Transverse colon (tissue), 4 donors: Measurements from ENCODE around the gene PFDN2. TPM values are rescaled to one million over a fixed set of nuclear protein-coding genes. Genes with fewer than 3 reads are reported as not detected.
A peak's percentile ranks its signal among the peaks of the same experiment; 100 is the strongest.

Experiments
- DNase-seq: peaks from one replicate; pipeline ENCODE4 v3.0.0-alpha.2; 2019
- H3K27ac ChIP-seq, 4 donors: fragments of 200-600 bp; sonication (generic); 2 replicates each; pipeline ENCODE4 v1.5.1; 2016 to 2018; ENCODE audit warnings: inconsistent platforms in 4 of 4
- H3K27me3 ChIP-seq: fragments of 200-600 bp; sonication (generic); 2 replicates; pipeline ENCODE4 v1.5.1; 2017; ENCODE audit warnings: inconsistent platforms
- H3K36me3 ChIP-seq, 4 donors: fragments of 200-600 bp; sonication (generic); 2 replicates each; pipeline ENCODE4 v1.5.1; 2017 to 2019; ENCODE audit warnings: inconsistent platforms in 4 of 4
- H3K4me1 ChIP-seq, 4 donors: fragments of 200-600 bp; sonication (generic); 2 replicates each; pipeline ENCODE4 v1.5.1; 2017 to 2020; ENCODE audit warnings: inconsistent platforms in 4 of 4
- H3K4me3 ChIP-seq, 4 donors: fragments of 200-600 bp; sonication (generic); 1 replicate in 1 of 4; 2 replicates in 3 of 4; pipeline versions ENCODE4 v1.5.1 to v1.6.1; 2017 to 2019; ENCODE audit warnings: inconsistent platforms in 4 of 4
- H3K9me3 ChIP-seq, 2 donors: fragments of 200-600 bp; sonication (generic); 2 replicates each; pipeline ENCODE4 v1.5.1; 2017 to 2019; ENCODE audit warnings: inconsistent platforms in 2 of 2
- CTCF ChIP-seq, 5 experiments: fragments of 200-600 bp in 3 of 5; fragments of 450-650 bp in 2 of 5; sonication (generic) in 3 of 5; IDR thresholded peaks; 1 replicate in 2 of 5; 2 replicates in 3 of 5; pipeline ENCODE4 v1.5.1; 2016 to 2017; ENCODE audit warnings: antibody characterized with exemption in 5 of 5, inconsistent platforms in 3 of 5, mild to moderate bottlenecking in 2 of 5, moderate library complexity in 1 of 5
- EP300 ChIP-seq: sonication (generic); formaldehyde crosslinking; IDR thresholded peaks from one replicate; pipeline ENCODE4 v1.6.1; 2017; ENCODE audit warnings: antibody characterized with exemption, low read depth
- POLR2A ChIP-seq: fragments of 450-650 bp; IDR thresholded peaks from one replicate; pipeline ENCODE4 v1.6.1; 2016; ENCODE audit warnings: antibody characterized with exemption, mild to moderate bottlenecking, moderate library complexity
- POLR2AphosphoS5 ChIP-seq, 3 donors: sonication (generic); formaldehyde crosslinking; IDR thresholded peaks; one replicate each; pipeline ENCODE4 v1.6.1; 2016; ENCODE audit warnings: antibody characterized with exemption in 3 of 3
- WGBS, 2 donors: methylation state at CpG; one replicate each; pipeline ENCODE4 v1.1.5; 2018; ENCODE audit warnings: low coverage in 1 of 2; 5-methylcytosine and 5-hydroxymethylcytosine counted together
- in situ Hi-C, 4 donors: fragments of 200-750 bp; cut with MboI; loops; one replicate each; pipeline versions ENCODE4 v1.15.0 to v1.15.1; 2017; ENCODE audit warnings: low sequenced_read_pairs in 3 of 4, low pct_ligation_motif_present in 1 of 4, low pct_unique_long_range_greater_than_20kb in 1 of 4
- intact Hi-C: fragments of 100-400 bp; cut with DNase I; formaldehyde crosslinking; loops from one replicate; pipeline ENCODE4 v1.15.1; 2023; ENCODE audit warnings: low total_unique reads
- total RNA-seq, 4 donors: library from RNA; depleted of rRNA; stranded (reverse); fragments of >200 nt; gene quantifications; one replicate each; pipeline ENCODE4 v1.1.0, GENCODE V29; 2016

Gene PFDN2
- total RNA-seq, 4 donors from 2014 or later, result 28.9 to 70.5 (median 45.9) TPM

DNA sequence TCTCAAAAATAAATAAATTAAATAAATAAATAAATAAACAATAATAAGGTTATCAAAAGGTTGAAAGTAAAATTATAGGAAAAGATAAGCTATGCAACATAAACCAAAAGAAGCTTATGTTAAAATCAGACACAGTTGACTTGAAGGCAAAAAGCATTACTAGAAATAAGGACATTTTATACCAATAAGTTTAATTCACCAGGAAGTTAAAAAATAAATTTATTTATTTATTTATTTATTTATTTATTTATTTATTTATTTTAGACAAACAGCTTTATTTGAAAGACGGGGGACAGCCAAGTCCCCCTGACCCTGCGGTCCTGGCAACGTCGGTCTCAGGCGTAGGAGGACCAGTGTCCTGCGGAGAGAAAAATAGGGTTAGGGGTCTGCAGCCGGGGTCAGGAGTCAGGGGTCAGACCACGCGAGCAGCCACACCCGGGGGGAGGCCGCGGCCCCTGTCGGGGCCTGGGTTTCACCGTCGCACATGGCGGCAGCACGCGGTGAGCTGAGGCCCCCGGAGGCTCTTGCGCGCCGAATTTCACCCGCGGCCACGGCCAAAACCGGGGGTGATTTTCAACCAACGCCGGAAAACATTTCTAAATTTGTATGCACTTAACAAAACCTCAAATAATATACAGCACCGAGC, 23.0 kb upstream of the PFDN2 start:
- Histone ChIP-seq H3K27me3 (no peaks in the 10 kb centered on the region), H3K4me1 (peaks cover 0 to 3% (median 0%) of the 10 kb centered on the region in 4 donors), H3K36me3 (no peaks in the 10 kb centered on the region), H3K9me3 (no peaks in the 10 kb centered on the region), H3K27ac (no peak overlapping the region), H3K4me3 (no peak overlapping the region)
- no peak for TF ChIP-seq POLR2A
- DNase-seq, result no peak
- intact Hi-C loops, result no loop called here
- WGBS, 2 donors, result 95 to 96% methylated on average over 5 to 29 of the region's 29 CpGs
- in situ Hi-C loops, result no loop called here

DNA sequence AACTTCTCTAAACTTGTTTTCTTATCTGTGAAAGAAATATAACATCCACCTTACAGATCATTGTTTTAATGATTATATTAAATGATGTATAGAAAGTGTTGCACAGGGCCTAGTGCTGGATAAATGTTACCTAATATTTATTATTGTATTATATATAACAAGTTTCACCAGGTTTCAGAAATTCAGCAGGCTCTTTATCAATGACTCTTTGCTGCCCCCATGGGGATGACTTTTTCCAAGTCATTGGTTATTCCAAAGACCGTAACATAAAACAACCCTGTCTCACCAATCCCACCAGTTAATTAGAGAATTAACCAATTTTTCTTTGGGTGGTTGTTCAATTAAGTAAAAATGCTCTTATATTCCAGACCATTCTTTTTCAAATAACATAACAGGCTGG, 21.9 kb upstream of the PFDN2 start:
- in situ Hi-C loops, result no loop called here
- no peaks in the 10 kb centered on the region for H3K36me3 ChIP-seq

GRCh38 chr1:161138431-161138830, 20.6 kb upstream of the PFDN2 start:
- in situ Hi-C loops, result no loop called here
- H3K27ac ChIP-seq, result peak overlapping the region in 1 of 4 donors; percentile 26
- H3K27me3 ChIP-seq, result no peaks in the 10 kb centered on the region
- H3K9me3 ChIP-seq, result no peaks in the 10 kb centered on the region
- no peak overlapping the region for H3K4me3 ChIP-seq
- no peaks in the 10 kb centered on the region for H3K36me3 ChIP-seq
- DNase-seq, result no peak
- intact Hi-C loops, result no loop called here
- TF ChIP-seq EP300 (no peak), POLR2AphosphoS5 (IDR thresholded peaks at IDR 0.05) (no peak), POLR2A (no peak), CTCF (IDR thresholded peaks at IDR 0.05) (no peak)
- peaks cover 10 to 18% (median 16%) of the 10 kb centered on the region in 4 donors for H3K4me1 ChIP-seq
- 78 to 86% methylated on average over 1 of the region's 1 CpG for WGBS, 2 donors

More for the DNA sequence above, 21.9 kb upstream of the PFDN2 start:
- Histone ChIP-seq H3K27me3 (no peaks in the 10 kb centered on the region), H3K4me3 (no peak overlapping the region), H3K27ac (no peak overlapping the region), H3K4me1 (peaks cover 0 to 4% (median 2%) of the 10 kb centered on the region in 4 donors), H3K9me3 (no peaks in the 10 kb centered on the region)
- 49 to 56% methylated on average over 1 of the region's 1 CpG for WGBS, 2 donors
- TF ChIP-seq CTCF (IDR thresholded peaks at IDR 0.05), result peak; percentile 30 to 42 (median 38)
- no peak for TF ChIP-seq EP300
- DNase-seq, result no peak
- intact Hi-C loops, result no loop called here

- H3K27ac ChIP-seq, result no peak overlapping the region
Measured at GRCh38 chr1:161137881-161138280, 20.0 kb upstream of the PFDN2 start.

More at GRCh38 chr1:161137881-161138280, 20.0 kb upstream of the PFDN2 start:
- in situ Hi-C loops (no loop called here), intact Hi-C loops (no loop called here)
- DNase-seq, result no peak
- Histone ChIP-seq H3K36me3 (no peaks in the 10 kb centered on the region), H3K9me3 (no peaks in the 10 kb centered on the region), H3K4me3 (no peak overlapping the region), H3K4me1 (peaks cover 11 to 18% (median 16%) of the 10 kb centered on the region in 4 donors), H3K27me3 (no peaks in the 10 kb centered on the region)
- WGBS, 2 donors, result 76 to 81% methylated on average over 3 of the region's 3 CpGs
- no peak for TF ChIP-seq CTCF (IDR thresholded peaks at IDR 0.05)
- no peak for TF ChIP-seq POLR2A
- TF ChIP-seq EP300, result no peak
- TF ChIP-seq POLR2AphosphoS5 (IDR thresholded peaks at IDR 0.05), result no peak
